CD4-positive, alpha-beta T cell treated with Interleukin-6 for 4 hours (primary cell): ENCODE results near the gene DDX17.
A peak's percentile ranks its signal among the peaks of the same experiment; 100 is the strongest.

Experiments used
- DNase-seq: peaks from one replicate; pipeline ENCODE4 v3.0.0-alpha.2; 2020; ENCODE audit warnings: mixed read lengths

The DDX17 gene

GRCh38 chr22:38465673-38466490 is 40.2 kb downstream of the DDX17 start:
- no peak for DNase-seq

- no peak for DNase-seq
Measured at GRCh38 chr22:38464992-38465672, 41.0 kb downstream of the DDX17 start.

DNA sequence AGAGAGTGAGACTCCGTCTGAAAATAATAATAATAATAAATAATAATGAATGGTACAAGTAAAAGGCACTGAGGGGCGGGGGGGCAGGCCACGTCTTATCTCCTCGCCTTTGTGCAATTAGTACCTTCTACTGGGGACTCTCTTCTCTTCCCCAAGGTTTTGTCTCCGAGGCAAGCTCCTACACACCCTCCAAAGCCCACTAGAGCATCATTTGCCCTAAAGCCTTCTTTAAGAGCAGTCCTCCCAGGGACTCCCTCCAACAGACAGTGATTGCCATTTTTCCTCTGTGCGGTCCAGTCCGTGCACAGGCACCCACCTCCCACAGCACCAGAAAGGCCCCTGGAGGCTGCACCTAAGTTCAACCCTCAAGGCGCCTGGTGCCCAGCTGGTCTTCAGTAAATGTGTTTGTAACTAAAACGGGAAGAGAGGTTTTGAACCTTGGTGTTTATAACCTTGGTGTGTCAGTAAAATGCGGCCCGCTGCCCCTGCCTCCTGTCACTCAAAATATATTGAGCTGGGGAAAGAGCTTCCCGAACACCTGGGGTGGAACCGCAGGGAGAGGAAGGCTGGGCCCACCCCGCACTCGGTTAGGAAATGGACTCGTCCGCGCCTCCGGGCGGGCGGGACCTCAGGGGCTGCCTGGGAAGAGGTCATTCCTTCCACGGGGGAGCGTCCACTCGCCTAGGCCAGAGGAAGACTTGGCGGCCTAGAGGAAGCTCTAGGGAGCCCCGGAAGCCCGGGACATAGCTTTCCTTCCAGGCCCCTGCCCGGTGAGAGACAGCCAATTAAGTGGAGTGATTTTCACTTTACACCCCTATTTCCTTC is 42.9 kb downstream of the DDX17 start:
- DNase-seq = no peak

DNA sequence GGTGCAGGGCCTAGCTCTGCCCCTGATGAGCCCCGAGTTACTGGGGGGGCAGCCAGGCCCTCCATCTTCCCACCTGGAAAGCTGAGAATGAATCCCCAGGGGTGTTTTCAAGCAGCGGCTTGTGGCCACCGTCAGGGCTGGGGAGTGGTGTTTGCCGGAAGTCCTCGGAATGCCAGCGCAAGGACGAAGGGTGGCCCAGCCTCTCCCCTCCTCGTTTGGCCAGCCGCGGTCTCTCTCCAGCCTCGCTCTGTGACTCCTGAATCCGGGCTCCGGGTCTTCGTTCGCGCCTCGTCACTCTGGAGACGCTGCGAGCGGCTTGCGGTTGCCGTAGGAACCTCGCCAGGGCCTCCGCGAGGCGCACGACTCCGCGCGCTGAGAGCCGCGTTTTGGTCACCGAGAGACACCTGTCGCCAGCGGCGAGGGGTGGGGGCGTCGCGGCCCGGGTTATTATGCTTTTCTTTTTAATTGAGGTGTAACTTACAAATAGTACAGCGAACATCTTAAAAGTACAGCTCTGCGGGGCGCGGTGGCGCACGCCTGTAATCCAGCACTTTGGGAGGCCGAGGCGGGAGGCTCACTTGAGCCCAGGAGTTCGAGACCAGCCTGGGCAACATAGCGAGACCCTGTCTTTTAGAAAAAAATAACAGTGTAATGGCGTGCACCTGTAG is 44.6 kb downstream of the DDX17 start:
- peak; percentile 34 for DNase-seq

DNA sequence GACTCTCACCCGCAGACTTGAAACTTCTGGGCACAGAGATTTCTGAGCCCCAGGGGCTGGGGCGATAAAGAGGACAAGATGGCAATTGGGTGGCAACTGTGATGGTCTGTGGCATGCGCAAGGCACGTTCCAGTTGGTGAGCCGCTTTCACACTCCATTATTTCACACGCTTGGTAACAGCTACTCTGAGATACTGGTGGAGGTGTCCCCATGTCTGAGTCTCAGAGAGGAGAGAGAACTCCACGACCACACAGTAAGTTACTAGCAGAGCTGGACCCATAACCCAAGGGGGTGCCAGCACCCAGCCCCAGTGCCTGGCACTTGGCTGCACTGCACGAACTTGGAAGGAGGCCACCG is 45.1 kb downstream of the DDX17 start:
- no peak for DNase-seq

DNA sequence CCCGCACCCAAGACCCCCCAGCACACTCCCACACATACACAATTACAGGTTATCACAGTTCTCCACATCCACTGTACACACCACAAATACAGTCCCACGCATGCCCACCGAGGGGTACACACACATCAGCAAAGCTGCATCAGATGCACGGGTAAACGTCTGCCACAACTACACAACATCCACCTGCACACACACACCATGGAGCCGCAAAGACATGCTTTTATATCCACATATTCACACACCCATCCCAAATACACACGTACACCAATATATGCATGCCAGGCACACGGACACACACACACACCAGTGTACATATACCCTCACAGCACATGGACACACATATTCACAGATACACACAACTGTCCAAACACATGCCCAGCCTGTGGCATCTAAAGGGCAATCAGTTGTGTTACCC is 45.7 kb downstream of the DDX17 start:
- DNase-seq = no peak

- no peak for DNase-seq
Measured at GRCh38 chr22:38456841-38457699, 49.0 kb downstream of the DDX17 start.

- DNase-seq = no peak
Measured at GRCh38 chr22:38456272-38456835, 49.8 kb downstream of the DDX17 start.

GRCh38 chr22:38455530-38456271 is 50.4 kb downstream of the DDX17 start:
- no peak for DNase-seq

DNA sequence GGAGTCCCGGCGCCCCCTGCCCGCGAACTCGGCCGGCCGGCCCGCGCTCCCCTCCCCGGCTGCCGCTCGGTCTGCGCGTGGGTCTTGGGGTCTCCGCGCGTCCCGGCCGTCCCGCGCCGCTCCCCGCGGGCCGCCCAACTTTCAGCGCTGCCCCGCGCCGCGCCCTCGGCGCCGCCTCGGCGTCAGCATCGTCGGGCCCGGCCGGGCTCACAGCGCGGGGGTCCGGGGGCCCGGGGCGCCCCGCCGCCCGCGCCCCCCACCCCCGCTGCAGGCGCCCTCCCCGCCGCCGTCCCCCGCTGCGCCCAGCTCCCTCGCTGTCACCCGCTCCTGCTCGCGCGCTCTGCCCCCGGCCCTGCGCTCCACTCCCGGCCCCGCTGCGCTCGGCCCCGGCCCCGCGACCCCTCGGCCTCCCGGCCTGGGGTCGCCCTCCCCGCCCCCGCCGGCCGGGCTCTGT is 51.0 kb downstream of the DDX17 start, which contains the start of gene KCNJ4:
Gene KCNJ4, minus strand, starts transcription at position 124 of the 454 bp plus-strand sequence. CDS start 27,067 bp downstream, outside the sequence.
- no peak for DNase-seq

DNA sequence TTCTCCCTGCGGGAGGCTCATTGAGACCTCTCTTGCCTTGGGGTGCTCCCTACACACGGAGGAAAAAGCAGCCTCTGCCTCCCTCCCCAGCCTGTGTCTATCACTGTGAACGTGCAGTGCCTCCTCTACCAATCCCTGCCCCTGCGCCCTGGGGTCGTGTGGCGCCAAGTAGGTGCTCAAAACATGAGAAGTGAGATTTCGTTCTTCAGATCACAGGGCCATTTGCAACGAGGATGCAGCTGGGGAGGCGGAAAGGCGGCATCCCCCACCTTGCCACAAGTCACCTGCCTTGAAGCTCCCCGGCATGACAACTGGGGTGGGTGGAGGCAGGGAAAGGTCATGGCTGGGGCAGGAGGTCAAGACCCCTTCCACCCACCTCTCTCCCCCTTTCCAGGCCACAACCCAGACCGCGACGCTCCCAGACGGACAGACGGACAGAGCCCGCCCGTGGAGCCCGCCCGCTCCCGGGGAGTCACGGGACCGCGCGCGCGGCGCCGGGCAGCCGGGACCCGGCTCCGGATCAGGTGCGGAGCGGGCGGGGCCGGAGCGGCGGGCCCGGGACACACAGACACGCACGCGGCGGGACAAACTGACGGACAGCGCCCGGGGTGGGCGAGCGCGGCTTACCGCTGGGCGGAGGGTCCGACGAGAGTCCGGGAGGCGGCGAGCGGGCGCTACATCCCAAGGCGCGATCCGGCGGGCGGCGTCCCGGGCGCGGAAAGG is 51.6 kb downstream of the DDX17 start:
- peak; percentile 21 for DNase-seq

DNA sequence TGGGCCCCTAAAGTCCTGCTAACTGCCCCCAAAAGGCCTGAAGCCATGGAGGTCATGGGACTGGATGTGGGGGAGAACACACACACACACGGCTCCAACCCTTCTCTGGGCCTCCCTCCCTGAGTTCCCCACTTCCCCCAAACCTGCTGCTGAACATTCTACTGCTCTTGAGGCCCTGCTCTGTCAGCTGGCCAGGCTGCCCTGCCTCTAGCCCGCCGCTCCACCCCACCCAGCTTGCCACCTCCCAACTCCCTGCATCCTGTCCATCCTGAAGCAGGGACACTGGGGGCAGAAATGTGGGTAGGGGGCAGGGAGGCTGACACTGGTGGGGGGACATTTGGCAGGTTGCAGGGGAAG is 52.1 kb downstream of the DDX17 start:
- no peak for DNase-seq

DNA sequence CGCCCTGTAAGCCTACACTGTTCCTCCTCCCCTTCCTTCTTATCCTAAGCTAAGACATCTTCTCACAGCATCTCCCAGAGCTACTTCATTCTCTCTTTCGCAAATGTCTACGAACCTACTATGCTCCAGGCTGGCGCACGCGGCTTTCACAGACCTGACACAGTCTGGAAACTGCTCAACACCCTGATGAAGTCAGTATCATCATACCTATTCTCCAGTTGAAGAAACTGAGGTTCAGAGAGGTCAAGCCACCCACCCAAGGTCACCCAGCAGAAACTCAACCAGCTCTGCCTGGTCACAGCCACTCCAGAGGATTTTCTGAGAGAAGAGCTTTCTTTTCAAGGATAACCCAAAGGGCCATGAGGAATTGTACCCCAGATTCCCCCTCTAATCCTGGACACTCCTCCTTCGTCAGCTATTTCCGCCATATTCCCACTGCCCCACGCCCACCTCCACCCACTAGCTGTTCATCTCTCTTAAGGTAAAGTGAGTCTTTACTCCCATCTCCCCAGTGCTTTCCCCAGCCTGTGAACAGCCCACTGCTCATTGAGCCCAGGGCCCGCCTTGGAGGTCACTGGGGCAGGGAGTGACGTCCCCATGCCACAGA is 52.9 kb downstream of the DDX17 start:
- no peak for DNase-seq

DNA sequence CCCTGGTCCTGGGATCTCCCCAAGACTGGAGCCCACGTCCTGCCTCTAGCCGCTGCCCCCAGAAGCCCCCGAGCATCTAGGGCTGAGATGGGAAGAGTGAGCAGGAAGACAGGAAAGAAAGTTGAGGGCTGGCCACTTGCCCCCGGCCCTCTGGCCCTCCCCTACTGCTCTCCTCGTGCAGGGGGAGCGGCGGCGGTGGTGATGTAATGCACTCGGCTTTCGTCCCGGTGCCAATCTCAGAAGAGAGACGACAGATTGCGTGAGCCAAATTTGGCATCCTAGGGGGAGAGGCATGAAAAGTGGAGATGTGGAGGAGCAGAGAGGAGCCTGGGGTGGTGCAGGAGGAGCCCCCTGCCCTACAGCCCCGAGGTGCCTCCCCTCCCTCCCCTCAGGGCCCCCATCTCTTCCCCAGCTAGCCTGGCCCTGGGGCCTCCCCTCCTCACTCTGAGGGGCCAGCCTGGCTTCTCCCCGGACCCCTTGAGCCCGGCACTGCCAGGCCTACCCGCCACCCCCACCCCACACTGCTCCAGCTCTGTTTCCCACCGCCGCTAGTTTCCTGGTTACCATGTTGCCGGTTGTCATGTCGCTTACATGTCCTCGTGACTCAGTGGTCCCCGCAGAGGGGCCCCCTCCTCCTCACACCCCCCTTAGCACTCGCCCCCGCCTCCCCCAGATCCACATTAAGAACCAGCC is 53.6 kb downstream of the DDX17 start:
- DNase-seq = no peak

- no peak for DNase-seq
Measured at GRCh38 chr22:38451864-38452263, 54.2 kb downstream of the DDX17 start.

DNA sequence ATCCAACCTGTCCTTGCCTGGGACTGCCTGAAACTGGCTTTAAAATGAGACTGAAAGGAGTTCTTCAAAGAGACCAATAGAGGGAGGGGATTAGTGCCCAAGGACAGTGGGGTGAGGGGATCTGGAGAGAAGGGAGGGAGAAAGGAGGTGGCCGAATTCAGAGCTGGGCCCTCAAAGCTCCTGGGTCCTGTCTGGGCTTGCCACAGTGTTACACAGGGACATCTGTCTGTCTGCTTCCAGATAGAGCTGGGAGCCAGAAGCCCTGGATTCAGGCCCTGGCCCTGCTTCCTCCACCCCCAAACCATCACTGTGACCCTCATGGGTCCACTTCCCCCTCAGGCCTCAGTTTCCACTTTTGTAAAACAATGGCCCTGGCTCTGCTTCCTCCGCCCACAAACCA is 54.7 kb downstream of the DDX17 start:
- DNase-seq = no peak

DNA sequence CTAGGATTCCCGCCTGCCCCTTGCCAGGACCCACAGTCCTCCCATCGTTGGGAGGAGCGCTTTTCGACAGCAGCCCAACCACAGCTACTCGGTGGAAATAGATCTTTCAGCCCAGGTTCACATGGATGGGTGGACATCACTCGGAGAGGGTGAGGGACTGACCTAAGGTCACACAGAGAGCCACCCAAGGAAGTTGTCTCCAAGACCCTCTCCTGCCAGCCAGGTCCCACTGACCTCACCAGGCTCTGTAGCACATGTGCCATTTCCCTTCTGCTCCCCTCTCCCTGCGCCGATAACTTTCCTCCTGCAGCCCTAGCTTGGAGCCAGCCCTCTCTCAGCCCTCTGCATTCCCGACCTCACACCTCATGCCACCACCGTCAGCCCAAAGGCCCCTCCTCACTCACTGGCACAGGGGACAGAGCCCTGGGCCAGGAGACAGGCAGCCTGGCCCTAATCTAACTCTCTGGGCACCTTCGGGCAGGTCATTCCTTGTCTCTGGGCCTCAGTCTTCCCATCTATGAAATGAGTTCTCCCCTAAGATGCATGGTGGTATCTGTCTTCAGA is 55.8 kb downstream of the DDX17 start:
- DNase-seq = no peak

DNA sequence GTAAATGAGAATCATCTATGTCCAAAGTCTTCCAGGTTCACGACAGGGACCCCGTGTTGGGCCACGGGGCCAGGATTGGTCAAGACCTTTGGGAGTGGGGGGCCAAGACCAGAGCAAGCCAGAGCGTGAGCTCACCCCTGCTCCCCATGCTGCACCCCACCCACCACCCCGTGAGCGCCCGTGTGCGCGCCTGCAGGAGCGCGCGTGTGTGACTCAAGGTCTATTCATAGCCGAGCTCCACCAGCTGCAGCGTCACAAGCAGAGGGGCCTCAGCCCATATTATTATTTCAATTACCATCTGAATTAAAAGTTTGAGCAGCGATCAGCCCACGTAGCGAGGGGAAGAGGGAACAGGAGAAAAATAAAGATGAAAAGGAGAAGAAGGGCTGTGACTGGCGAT is 56.3 kb downstream of the DDX17 start:
- DNase-seq = no peak
